SJSA1 (cell line): Measurements from ENCODE around the gene SYNGR2. TPM values are rescaled to one million over a fixed set of nuclear protein-coding genes. Genes with fewer than 3 reads are reported as not detected.
A peak's percentile ranks its signal among the peaks of the same experiment; 100 is the strongest.

Experiments used
- DNase-seq, 2 experiments: peaks; one replicate each; pipeline ENCODE4 v3.0.0-alpha.2; 2015 to 2020; ENCODE audit warnings: low spot score in 2 of 2, low read depth in 1 of 2
- H3K27ac ChIP-seq: fragments of 250-450 bp; sonication (Bioruptor Pico); 2 replicates; pipeline ENCODE4 v1.5.1; 2020; ENCODE audit warnings: mild to moderate bottlenecking, moderate library complexity
- H3K27me3 ChIP-seq: fragments of 250-450 bp; sonication (Bioruptor Pico); replicated peaks from 2 replicates; pipeline ENCODE4 v1.5.1; 2020; ENCODE audit warnings: mild to moderate bottlenecking, moderate library complexity
- H3K36me3 ChIP-seq: fragments of 250-450 bp; sonication (Bioruptor Pico); 2 replicates; pipeline ENCODE4 v1.5.1; 2020; ENCODE audit warnings: mild to moderate bottlenecking
- H3K4me1 ChIP-seq: fragments of 250-450 bp; sonication (Bioruptor Pico); replicated peaks from 2 replicates; pipeline ENCODE4 v1.6.1; 2021; ENCODE audit warnings: mild to moderate bottlenecking
- H3K4me3 ChIP-seq: fragments of 250-450 bp; sonication (Bioruptor Pico); 2 replicates; pipeline ENCODE4 v1.5.1; 2020; ENCODE audit warnings: mild to moderate bottlenecking
- H3K9me3 ChIP-seq: fragments of 250-450 bp; sonication (Bioruptor Pico); replicated peaks from 2 replicates; pipeline ENCODE4 v1.5.1; 2020; ENCODE audit warnings: mild to moderate bottlenecking
- total RNA-seq: library from RNA; depleted of rRNA; stranded (reverse); fragments of >200 nt; shearing (Covaris generic); gene quantifications from 2 replicates; pipeline ENCODE4 v1.2.3, GENCODE V29; 2014

Gene SYNGR2
- total RNA-seq, 1 experiment from 2014 or later, result 25.3 TPM

- H3K36me3 ChIP-seq, result no peaks in the 10 kb centered on the region
- H3K4me3 ChIP-seq, result no peak overlapping the region
- no peaks in the 10 kb centered on the region for H3K9me3 ChIP-seq
- no peak overlapping the region for H3K27ac ChIP-seq
- H3K27me3 ChIP-seq, result peaks cover 32% of the 10 kb centered on the region
- peaks cover 11% of the 10 kb centered on the region for H3K4me1 ChIP-seq
- DNase-seq, result no peak
Measured at GRCh38 chr17:78125976-78126894, 42.1 kb upstream of the SYNGR2 start.

- no peak overlapping the region for H3K27ac ChIP-seq
- DNase-seq, result no peak
- no peaks in the 10 kb centered on the region for H3K9me3 ChIP-seq
- H3K4me3 ChIP-seq, result no peak overlapping the region
- peaks cover 38% of the 10 kb centered on the region for H3K27me3 ChIP-seq
- peaks cover 15% of the 10 kb centered on the region for H3K4me1 ChIP-seq
- H3K36me3 ChIP-seq, result no peaks in the 10 kb centered on the region
Measured at GRCh38 chr17:78126895-78127238, 41.5 kb upstream of the SYNGR2 start.

- H3K36me3 ChIP-seq, result no peaks in the 10 kb centered on the region
- H3K9me3 ChIP-seq, result no peaks in the 10 kb centered on the region
- H3K27ac ChIP-seq, result no peak overlapping the region
- peaks cover 43% of the 10 kb centered on the region for H3K27me3 ChIP-seq
- no peak overlapping the region for H3K4me3 ChIP-seq
- H3K4me1 ChIP-seq, result peaks cover 16% of the 10 kb centered on the region
- no peak for DNase-seq
Measured at GRCh38 chr17:78127239-78127887, 41.0 kb upstream of the SYNGR2 start.

- H3K27me3 ChIP-seq, result peaks cover 50% of the 10 kb centered on the region
- no peaks in the 10 kb centered on the region for H3K9me3 ChIP-seq
- no peak for DNase-seq
- H3K27ac ChIP-seq, result no peak overlapping the region
- H3K36me3 ChIP-seq, result no peaks in the 10 kb centered on the region
- peaks cover 16% of the 10 kb centered on the region for H3K4me1 ChIP-seq
- peak overlapping the region; percentile 36 for H3K4me3 ChIP-seq
Measured at GRCh38 chr17:78127888-78128550, 40.4 kb upstream of the SYNGR2 start.

- peaks cover 16% of the 10 kb centered on the region for H3K4me1 ChIP-seq
- no peak within 1 kb of the TSS for H3K27ac ChIP-seq
- H3K4me3 ChIP-seq, result peak within 1 kb of the TSS; percentile 36
- no peaks in the 10 kb centered on the region for H3K36me3 ChIP-seq
- no peaks in the 10 kb centered on the region for H3K9me3 ChIP-seq
- DNase-seq, result no peak
- H3K27me3 ChIP-seq, result peaks cover 56% of the 10 kb centered on the region
Measured at GRCh38 chr17:78128551-78129350, 39.6 kb upstream of the SYNGR2 start, which contains the start of gene TMC6. TMC6 (minus strand) TSS chr17:78128755; CDS start chr17:78126832, 1,923 bp downstream.

- Histone ChIP-seq H3K27ac (no peak overlapping the region), H3K9me3 (no peaks in the 10 kb centered on the region), H3K27me3 (peaks cover 63% of the 10 kb centered on the region), H3K4me3 (no peak overlapping the region), H3K36me3 (no peaks in the 10 kb centered on the region), H3K4me1 (peaks cover 16% of the 10 kb centered on the region)
- no peak for DNase-seq
Measured at GRCh38 chr17:78129351-78130089, 38.9 kb upstream of the SYNGR2 start.

- Histone ChIP-seq H3K4me1 (peaks cover 16% of the 10 kb centered on the region), H3K4me3 (no peak overlapping the region), H3K27ac (no peak overlapping the region), H3K36me3 (no peaks in the 10 kb centered on the region), H3K9me3 (no peaks in the 10 kb centered on the region), H3K27me3 (peaks cover 63% of the 10 kb centered on the region)
- no peak for DNase-seq
Measured at GRCh38 chr17:78130090-78130436, 38.3 kb upstream of the SYNGR2 start.

- Histone ChIP-seq H3K9me3 (no peaks in the 10 kb centered on the region), H3K36me3 (no peaks in the 10 kb centered on the region), H3K4me1 (peaks cover 16% of the 10 kb centered on the region), H3K4me3 (no peak within 1 kb of the TSS), H3K27me3 (peaks cover 63% of the 10 kb centered on the region), H3K27ac (no peak within 1 kb of the TSS)
- no peak for DNase-seq
Measured at GRCh38 chr17:78130437-78131101, 37.8 kb upstream of the SYNGR2 start, which contains the start of gene TMC8. TMC8 (plus strand) TSS chr17:78130771; CDS start chr17:78131589, 818 bp downstream.

GRCh38 chr17:78131172-78132083 is 37.0 kb upstream of the SYNGR2 start:
- Histone ChIP-seq H3K36me3 (no peaks in the 10 kb centered on the region), H3K27me3 (peaks cover 63% of the 10 kb centered on the region), H3K9me3 (no peaks in the 10 kb centered on the region), H3K4me3 (no peak overlapping the region), H3K4me1 (peaks cover 16% of the 10 kb centered on the region), H3K27ac (no peak overlapping the region)
- no peak for DNase-seq

GRCh38 chr17:78132084-78132676 is 36.2 kb upstream of the SYNGR2 start:
- Histone ChIP-seq H3K4me3 (no peak overlapping the region), H3K9me3 (no peaks in the 10 kb centered on the region), H3K27me3 (peaks cover 63% of the 10 kb centered on the region), H3K36me3 (no peaks in the 10 kb centered on the region), H3K4me1 (peaks cover 16% of the 10 kb centered on the region), H3K27ac (no peak overlapping the region)
- DNase-seq, result no peak

GRCh38 chr17:78132767-78133178 is 35.6 kb upstream of the SYNGR2 start:
- H3K27ac ChIP-seq, result no peak overlapping the region
- H3K4me3 ChIP-seq, result no peak overlapping the region
- peaks cover 60% of the 10 kb centered on the region for H3K27me3 ChIP-seq
- no peaks in the 10 kb centered on the region for H3K9me3 ChIP-seq
- no peaks in the 10 kb centered on the region for H3K36me3 ChIP-seq
- peaks cover 16% of the 10 kb centered on the region for H3K4me1 ChIP-seq
- DNase-seq, result no peak
